ENCODE measurements around the gene SELPLG.

DNA sequence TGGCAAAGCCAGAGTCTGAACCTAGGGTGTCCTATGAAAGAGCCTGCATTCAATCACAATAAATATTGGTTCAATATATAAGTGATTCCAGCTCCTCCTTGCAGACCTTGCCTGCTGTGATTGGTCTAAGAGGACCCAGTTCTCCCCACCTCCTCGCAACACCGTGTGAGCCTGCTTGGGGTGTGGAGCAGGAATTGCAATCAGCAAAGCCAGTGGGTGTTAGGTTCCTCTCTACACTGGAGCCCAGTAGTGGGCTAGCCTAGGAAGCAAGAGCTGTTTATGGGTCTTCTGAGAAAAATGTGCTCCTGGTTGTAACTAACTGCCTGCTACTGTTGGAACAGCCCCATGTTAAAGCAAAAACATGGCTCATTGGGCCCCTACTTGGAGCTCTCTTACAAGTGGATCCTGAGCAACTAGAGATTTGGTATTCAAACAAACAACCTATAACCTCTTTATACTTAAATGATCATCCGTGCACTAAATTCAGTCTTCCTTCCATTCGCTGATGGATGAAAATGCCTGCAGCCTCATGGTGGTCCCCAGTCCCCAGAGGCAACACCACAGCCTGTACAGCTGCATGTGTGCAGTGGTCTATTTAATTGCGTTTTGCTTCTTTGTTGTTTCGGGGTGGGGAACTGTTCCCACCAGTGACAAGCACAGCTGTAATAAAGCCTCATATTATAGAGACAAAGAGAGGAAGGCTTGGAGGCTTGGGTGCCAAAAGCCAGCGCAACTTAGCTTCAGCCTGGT is 3.7 kb upstream of the SELPLG start:
- TF ChIP-seq GATA3 (IDR thresholded peaks at IDR 0.05; ENCODE audit: low read depth, low read length) (no peak), GATA2 (IDR thresholded peaks at IDR 0.05; ENCODE audit: low read depth, low read length) (no peak)

All from SH-SY5Y (cell line).